ENCODE measurements around the gene PDYN. TPM values are rescaled to one million over a fixed set of nuclear protein-coding genes. Genes with fewer than 3 reads are reported as not detected.
A peak's percentile ranks its signal among the peaks of the same experiment; 100 is the strongest.

PDYN gene
- total RNA-seq, 4 donors from 2014 or later: not detected

DNA sequence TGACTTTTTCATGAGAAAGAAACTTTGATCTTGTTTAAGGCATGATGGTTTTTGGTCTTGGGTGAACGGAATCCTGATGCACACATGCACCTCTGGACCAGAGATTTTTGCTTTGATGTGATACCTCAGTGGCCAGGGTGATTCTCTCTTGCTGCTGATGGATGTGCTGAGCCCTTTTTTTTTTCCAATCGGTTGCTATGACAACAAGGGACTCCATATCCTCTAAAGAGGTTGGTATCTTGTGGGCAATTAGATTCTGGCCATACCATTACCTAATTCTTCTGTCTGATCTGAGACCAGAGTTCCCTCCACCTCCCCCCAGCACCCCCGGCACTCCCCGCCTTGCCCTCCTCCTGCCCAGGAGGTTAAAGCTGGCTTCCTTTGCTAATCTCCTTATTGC, 24.9 kb downstream of the PDYN start:
- Histone ChIP-seq H3K4me1 (peaks cover 7 to 13% (median 7%) of the 10 kb centered on the region in 3 donors), H3K4me3 (no peak overlapping the region), H3K36me3 (no peaks in the 10 kb centered on the region), H3K27ac (no peak overlapping the region), H3K27me3 (peaks cover 0 to 52% (median 0%) of the 10 kb centered on the region in 4 donors), H3K9me3 (no peaks in the 10 kb centered on the region)
- TF ChIP-seq, protein P1, sequence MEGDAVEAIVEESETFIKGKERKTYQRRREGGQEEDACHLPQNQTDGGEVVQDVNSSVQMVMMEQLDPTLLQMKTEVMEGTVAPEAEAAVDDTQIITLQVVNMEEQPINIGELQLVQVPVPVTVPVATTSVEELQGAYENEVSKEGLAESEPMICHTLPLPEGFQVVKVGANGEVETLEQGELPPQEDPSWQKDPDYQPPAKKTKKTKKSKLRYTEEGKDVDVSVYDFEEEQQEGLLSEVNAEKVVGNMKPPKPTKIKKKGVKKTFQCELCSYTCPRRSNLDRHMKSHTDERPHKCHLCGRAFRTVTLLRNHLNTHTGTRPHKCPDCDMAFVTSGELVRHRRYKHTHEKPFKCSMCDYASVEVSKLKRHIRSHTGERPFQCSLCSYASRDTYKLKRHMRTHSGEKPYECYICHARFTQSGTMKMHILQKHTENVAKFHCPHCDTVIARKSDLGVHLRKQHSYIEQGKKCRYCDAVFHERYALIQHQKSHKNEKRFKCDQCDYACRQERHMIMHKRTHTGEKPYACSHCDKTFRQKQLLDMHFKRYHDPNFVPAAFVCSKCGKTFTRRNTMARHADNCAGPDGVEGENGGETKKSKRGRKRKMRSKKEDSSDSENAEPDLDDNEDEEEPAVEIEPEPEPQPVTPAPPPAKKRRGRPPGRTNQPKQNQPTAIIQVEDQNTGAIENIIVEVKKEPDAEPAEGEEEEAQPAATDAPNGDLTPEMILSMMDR (IDR thresholded peaks at IDR 0.05): no peak
- no peak for TF ChIP-seq POLR2A (IDR thresholded peaks at IDR 0.05)
- intact Hi-C loops (cut with DNase I): loop anchor here (5.0 kb wide), 1 partner anchor 203 kb away; no protein-coding TSS in a partner anchor
- DNase-seq: no peak
- 62 to 68% methylated on average over 4 of the region's 4 CpGs for WGBS, 2 donors

DNA sequence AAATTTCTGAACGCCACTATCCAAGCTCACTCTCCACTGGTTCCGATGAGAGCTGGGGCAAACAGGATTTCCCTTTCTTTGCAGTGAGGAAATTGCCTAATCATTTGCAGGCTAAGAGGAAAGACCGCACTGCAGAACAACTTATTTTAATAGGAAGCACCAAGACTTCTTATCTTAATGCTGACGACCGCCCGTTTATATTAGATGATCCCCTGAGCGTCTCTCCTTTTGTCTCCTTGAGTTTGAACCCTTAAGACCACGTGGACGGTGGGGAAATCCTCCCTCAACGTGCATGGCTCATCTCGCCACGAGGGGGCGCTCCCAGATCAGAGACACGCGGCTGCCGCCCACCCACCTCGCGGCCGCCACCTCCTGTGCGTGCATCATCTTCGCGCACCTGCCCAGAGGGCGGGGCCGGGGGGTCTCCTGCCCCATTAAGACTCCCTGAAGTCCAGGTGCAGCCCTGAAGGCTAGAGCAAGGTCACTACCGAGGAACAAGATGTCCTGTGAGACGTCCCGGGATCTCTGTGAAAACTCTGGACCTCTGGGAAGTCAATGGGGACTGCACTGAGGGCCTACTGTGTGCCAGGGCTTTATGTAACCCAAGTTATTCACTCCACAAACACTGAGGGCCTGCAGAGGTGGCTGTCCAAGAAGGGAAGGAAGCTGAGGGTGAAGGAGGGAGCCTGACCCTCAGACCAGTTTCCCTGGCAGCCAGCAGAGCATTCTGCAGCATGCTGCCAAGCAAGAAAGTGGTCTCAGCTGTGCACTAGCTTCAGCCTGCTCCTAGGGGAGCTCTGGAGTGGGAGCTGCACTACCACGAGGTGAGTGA, 28.1 kb downstream of the PDYN start:
- H3K4me1 ChIP-seq: peaks cover 7 to 13% (median 7%) of the 10 kb centered on the region in 3 donors
- peaks cover 0 to 45% (median 0%) of the 10 kb centered on the region in 4 donors for H3K27me3 ChIP-seq
- no peak for DNase-seq
- no peaks in the 10 kb centered on the region for H3K9me3 ChIP-seq
- no peak overlapping the region for H3K27ac ChIP-seq
- intact Hi-C loops (cut with DNase I): loop anchor here (5.0 kb wide), 1 partner anchor 207 kb away; no protein-coding TSS in a partner anchor
- 1 to 3% methylated on average over 16 to 25 of the region's 28 CpGs for WGBS, 2 donors
- TF ChIP-seq, protein P1 (IDR thresholded peaks at IDR 0.05): peak; percentile 82 to 92 (median 88)
- no peak for TF ChIP-seq POLR2A (IDR thresholded peaks at IDR 0.05)
- H3K4me3 ChIP-seq: peak overlapping the region in 1 of 4 donors; percentile 40
- no peaks in the 10 kb centered on the region for H3K36me3 ChIP-seq

DNA sequence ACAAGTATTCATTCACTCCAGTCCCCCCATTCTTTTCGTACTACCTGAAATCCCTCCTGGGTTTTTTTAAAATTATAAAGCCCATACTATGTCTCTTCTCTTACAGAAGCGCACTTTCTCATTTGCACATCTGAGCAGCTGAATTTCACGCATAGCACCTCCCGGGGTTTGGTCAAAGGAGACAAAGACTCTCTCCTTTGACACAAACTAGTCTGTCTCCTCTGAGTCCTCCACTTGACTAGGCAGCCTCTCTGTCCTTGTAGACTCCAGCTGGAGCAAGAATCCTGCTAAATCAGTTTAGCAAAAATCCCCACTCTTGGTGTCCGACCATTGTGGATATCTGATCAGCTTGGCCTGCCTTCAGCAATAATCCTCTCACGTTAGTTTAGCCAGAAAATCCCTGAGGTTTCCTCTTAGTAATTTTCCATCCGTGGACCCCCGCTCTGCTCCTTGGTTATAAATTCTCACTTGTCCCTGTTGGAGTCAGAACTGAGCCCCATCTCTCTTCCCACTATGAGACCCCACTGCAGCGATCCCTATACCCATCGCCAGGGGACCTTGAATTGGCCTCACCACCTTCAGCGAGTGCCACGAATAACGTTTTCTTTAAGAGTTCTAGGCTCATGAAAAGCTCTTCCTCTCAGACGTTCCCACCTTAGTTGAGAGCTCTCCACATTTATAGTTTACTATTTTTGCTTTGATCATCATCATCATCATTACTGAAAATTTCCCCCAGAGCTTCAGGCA, 29.0 kb downstream of the PDYN start:
- H3K27ac ChIP-seq: no peak overlapping the region
- no peaks in the 10 kb centered on the region for H3K9me3 ChIP-seq
- WGBS, 2 donors: 52 to 59% methylated on average over 14 of the region's 14 CpGs
- H3K4me1 ChIP-seq: peaks cover 7 to 13% (median 7%) of the 10 kb centered on the region in 3 donors
- intact Hi-C loops (cut with DNase I): loop anchor here (5.0 kb wide), 1 partner anchor 207 kb away; no protein-coding TSS in a partner anchor
- H3K27me3 ChIP-seq: peaks cover 0 to 38% (median 0%) of the 10 kb centered on the region in 4 donors
- no peaks in the 10 kb centered on the region for H3K36me3 ChIP-seq
- no peak for DNase-seq
- no peak overlapping the region for H3K4me3 ChIP-seq
- TF ChIP-seq, protein P1 (IDR thresholded peaks at IDR 0.05): no peak
- no peak for TF ChIP-seq POLR2A (IDR thresholded peaks at IDR 0.05)

DNA sequence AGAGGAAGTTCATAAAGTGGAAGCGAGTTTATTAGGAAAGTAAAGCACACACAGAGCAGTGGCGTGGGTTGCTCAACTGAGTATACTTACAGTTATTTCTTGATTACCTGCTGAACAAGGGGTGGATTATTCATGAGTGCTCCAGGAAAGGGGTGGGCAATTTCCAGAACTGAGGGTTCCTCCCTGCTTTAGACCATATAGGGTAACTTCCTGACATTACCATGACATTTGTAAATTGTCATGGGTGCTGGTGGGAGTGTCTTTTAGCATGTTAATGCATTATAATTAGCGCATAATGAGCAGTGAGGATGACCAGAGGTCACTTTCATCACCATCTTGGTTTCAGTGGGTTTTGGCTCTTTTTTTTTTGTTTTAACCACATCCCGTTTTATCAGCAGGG, 29.8 kb downstream of the PDYN start:
- intact Hi-C loops (cut with DNase I): no loop called here
- 71 to 77% methylated on average over 4 of the region's 4 CpGs for WGBS, 2 donors
- H3K4me1 ChIP-seq: peaks cover 7 to 13% (median 7%) of the 10 kb centered on the region in 3 donors

More for the DNA sequence above, 29.8 kb downstream of the PDYN start:
- TF ChIP-seq, protein P1 (IDR thresholded peaks at IDR 0.05): no peak
- TF ChIP-seq POLR2A (IDR thresholded peaks at IDR 0.05): no peak
- no peak overlapping the region for H3K4me3 ChIP-seq
- no peaks in the 10 kb centered on the region for H3K36me3 ChIP-seq
- H3K27ac ChIP-seq: no peak overlapping the region
- peaks cover 0 to 31% (median 0%) of the 10 kb centered on the region in 4 donors for H3K27me3 ChIP-seq
- no peaks in the 10 kb centered on the region for H3K9me3 ChIP-seq
- no peak for DNase-seq

Data from esophagus squamous epithelium (tissue), 5 donors.